C4-2B (cell line): Measurements from ENCODE around the gene L1CAM.

Experiments
- H3K27ac ChIP-seq: fragments of 450-650 bp; 2 replicates; pipeline ENCODE4 v1.5.1; 2017
- CTCF ChIP-seq: fragments of 450-650 bp; conservative IDR thresholded peaks from 2 replicates; pipeline ENCODE4 v1.5.1; 2017; ENCODE audit warnings: mild to moderate bottlenecking
- ZFX ChIP-seq: fragments of 450-650 bp; IDR thresholded peaks from 2 replicates; pipeline ENCODE4 v1.6.1; 2017

The L1CAM gene

GRCh38 chrX:153830640-153831428 is 55.1 kb downstream of the L1CAM start:
- no peak overlapping the region for H3K27ac ChIP-seq
- no peak for TF ChIP-seq ZFX
- TF ChIP-seq CTCF = no peak

- no peak within 1 kb of the TSS for H3K27ac ChIP-seq
- TF ChIP-seq CTCF = no peak
- no peak for TF ChIP-seq ZFX
Observed at GRCh38 chrX:153829799-153830639, 56.0 kb downstream of the L1CAM start, which contains the start of gene PDZD4. Gene PDZD4, minus strand, starts transcription at chrX:153830544. Its CDS starts 246 bp downstream, at chrX:153830298.

- no peak overlapping the region for H3K27ac ChIP-seq
Observed at GRCh38 chrX:153829549-153829798, 56.5 kb downstream of the L1CAM start.

GRCh38 chrX:153828723-153829548 is 57.0 kb downstream of the L1CAM start:
- H3K27ac ChIP-seq = no peak overlapping the region
- no peak for TF ChIP-seq CTCF
- TF ChIP-seq ZFX = no peak

More at GRCh38 chrX:153829549-153829798, 56.5 kb downstream of the L1CAM start:
- TF ChIP-seq ZFX (no peak), CTCF (no peak)

- no peak overlapping the region for H3K27ac ChIP-seq
- TF ChIP-seq CTCF (no peak), ZFX (no peak)
Observed at GRCh38 chrX:153828308-153828707, 57.7 kb downstream of the L1CAM start.

- H3K27ac ChIP-seq = no peak overlapping the region
Observed at GRCh38 chrX:153827903-153828302, 58.1 kb downstream of the L1CAM start.

More at GRCh38 chrX:153827903-153828302, 58.1 kb downstream of the L1CAM start:
- TF ChIP-seq CTCF = no peak
- no peak for TF ChIP-seq ZFX
